GM18867 (cell line): Measurements from ENCODE around the gene ITGAL.
"Not testable (repeated sequence)": the region's sequence is repeated elsewhere in the genome, so short reads cannot be mapped to it uniquely, and the experiment has no call there.

Experiments used
- ATAC-seq: cut with Tn5 transposase; IDR thresholded peaks from one replicate; pipeline ENCODE4 v1.9.1; 2021; ENCODE audit warnings: mild to moderate bottlenecking, moderate library complexity; ENCODE audit not compliant: unreplicated experiment

ITGAL gene

DNA sequence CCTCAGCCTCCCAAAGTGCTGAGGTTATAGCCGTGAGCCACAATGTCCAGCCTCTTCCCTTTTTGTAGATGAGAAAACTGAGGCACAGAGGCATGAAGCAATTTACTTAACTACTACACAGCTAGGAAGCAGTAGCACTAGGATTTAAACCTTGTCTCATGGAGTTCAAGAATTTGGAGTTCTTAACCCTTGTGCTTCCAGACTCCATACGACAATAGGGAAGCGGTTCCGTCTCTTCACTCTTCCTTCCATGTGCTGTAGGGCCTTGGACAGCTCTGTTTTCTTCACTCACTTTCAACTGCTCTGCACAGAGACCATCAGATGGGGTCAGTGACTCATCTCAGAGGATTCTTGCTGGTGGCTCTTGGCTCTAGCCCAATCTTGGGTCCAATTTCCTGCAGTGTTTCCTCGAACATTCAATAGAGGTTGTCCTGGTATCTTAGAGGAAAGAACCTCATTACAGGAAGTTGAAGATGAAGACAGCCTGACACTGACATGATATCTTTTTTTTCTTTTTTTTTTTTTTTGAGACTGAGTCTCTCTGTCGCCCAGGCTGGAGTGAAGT is 19.3 kb downstream of the ITGAL start:
- ATAC-seq, result no peak

GRCh38 chr16:30493941-30494488 is 21.5 kb downstream of the ITGAL start:
- no peak for ATAC-seq

DNA sequence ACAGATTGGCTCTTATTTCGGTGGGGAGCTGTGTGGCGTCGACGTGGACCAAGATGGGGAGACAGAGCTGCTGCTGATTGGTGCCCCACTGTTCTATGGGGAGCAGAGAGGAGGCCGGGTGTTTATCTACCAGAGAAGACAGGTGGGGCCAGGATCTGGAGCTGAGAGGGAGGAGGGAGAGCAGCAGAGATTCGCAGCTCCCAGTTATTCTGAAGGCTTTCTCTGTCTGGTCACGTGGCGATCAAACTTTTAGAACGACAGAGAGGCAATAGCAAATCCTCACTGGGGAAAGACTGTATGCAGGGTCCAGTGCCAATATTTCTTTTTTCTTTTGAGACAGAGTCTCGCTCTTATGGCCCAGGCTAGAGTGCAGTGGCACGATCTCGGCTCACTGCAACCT is 22.2 kb downstream of the ITGAL start:
- ATAC-seq, result no peak

- no peak for ATAC-seq
Measured at GRCh38 chr16:30499284-30499683, 26.7 kb downstream of the ITGAL start.

DNA sequence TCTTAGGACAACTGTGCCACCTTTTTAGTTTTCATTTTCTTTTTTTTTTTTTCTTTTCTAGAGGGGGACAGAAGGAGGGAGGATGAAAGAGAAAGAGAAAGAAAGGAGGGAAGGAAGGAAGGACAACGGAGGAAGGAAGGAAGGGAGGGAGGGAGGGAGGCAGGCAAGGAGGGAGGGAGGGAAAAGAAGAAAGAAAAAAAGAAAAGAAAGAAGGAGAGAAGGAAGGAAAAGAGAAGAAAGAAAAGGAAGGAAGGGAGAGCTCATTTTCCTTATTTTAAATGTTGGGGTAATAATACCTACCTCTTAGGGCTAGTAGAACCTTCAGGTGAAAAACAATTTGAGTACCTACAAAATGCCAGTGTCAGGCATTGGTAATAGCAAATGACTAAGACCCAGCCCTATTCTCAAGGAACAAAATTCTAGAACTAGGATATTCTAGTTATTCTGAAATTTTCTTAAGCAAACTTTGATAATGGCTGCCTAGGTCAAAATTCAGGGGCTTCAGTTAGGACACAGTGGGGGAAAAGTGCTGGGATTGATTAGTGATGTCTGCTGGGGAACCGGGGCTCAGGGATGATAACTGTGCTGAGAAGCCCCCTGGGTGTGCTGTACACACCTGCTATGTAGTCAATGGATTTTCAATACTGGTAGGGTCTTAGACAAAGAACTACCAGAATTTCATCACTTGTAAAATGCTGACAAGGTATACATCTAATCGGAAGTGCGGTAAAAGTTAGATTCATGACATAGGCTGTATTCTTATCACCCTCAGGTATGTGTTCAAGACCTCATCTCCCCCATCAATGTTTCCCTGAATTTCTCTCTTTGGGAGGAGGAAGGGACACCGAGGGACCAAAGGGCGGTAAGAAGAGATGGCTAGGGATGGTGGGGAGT is 31.1 kb downstream of the ITGAL start:
- ATAC-seq, result no peak

DNA sequence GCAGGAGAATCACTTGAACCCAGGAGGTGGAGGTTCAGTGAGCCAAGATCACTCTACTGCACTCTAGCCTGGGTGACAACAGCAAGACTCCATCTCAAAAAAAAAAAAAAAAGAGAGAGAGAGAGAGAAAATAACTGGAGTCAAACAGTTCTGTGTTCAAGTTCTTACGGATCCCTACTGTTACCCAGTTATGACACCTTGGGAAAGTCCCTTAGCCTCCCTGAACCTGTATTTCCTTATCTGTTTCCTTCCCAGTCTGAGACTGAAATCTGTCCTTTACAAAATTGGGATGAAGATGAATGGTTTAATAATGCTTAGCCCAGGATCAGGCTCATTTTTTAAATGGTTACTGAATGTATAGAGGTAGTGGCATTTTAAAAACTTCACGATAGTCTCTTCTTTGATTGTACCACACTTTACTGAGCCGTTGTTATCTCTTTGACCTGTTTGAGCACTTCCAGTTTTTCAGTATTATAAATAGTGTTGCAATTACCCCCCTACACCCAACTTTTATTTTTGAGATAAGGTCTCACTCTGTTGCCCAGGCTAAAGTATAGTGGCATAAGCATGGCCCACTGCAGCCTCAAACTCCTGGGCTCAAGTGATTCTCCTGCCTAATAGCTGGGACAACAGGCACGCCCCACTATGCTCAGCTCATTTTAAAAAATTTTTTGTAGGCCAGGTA is 36.7 kb downstream of the ITGAL start:
- ATAC-seq, result no peak

DNA sequence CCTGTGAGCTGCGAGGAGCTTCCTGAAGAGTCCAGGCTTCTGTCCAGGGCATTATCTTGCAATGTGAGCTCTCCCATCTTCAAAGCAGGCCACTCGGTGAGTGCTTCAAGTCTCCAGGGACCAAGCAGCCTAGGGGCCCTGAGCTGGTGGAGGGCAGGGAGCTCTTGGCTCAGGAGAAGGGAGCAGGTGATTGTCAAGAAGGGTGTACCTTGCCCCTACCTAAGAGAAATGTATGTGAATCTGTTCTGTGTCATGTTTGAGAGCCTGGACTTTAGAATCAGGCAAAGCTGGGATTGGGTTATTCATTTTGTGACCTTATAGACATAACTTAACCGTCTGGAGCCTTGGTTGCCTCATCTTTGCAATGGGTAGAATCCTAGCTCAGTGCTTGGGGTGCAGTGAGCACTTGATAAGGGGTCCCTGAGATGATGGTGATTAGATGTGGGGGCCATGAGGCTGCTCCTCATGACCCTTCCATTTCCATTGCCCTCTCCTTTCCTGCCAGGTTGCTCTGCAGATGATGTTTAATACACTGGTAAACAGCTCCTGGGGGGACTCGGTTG is 37.9 kb downstream of the ITGAL start:
- no peak for ATAC-seq

DNA sequence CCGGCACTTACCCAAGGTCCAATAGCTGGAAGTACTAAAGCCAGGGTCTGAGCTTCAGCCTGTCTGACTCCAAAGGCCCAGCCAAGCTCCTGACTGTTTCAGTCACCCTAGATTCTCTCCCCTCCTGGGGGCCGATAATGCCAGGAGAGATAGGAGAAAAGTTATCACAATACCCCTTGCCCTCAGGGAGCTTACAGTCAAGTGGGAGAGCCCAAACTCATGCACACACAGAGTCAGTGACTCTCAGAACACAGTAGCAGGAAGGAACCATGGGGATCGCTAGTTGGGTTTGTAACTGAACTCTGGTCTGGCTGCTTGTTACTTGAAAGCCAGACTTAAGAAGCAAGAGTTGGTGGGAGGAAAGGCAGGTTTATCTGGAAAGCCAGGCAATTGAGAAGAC is 39.0 kb downstream of the ITGAL start:
- ATAC-seq, result no peak

GRCh38 chr16:30515275-30515674 is 42.7 kb downstream of the ITGAL start:
- ATAC-seq, result no peak

DNA sequence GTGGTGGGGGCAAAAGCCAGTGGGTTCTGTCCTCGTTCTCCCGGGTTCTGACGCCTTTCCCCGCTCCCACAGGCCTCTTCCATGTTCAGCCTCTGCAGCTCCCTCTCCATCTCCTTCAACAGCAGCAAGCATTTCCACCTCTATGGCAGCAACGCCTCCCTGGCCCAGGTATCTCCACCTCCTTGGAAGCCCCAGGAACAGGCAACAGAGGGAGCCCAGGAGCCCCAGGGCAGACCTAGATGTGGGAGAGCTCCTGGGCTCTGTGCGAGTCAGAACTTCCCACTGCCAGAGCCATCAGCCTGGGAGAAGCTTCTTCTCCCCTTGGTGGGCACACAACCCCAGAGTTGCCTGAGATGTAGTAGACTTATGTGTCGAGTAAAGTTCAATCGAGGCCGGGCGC is 46.0 kb downstream of the ITGAL start:
- ATAC-seq, result no peak

GRCh38 chr16:30519120-30520049 is 46.8 kb downstream of the ITGAL start:
- ATAC-seq, result no peak

DNA sequence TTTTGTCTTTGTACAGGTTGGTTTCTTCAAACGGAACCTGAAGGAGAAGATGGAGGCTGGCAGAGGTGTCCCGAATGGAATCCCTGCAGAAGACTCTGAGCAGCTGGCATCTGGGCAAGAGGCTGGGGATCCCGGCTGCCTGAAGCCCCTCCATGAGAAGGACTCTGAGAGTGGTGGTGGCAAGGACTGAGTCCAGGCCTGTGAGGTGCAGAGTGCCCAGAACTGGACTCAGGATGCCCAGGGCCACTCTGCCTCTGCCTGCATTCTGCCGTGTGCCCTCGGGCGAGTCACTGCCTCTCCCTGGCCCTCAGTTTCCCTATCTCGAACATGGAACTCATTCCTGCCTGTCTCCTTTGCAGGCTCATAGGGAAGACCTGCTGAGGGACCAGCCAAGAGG is 48.9 kb downstream of the ITGAL start:
- no peak for ATAC-seq

GRCh38 chr16:30521873-30522641 is 49.5 kb downstream of the ITGAL start:
- no peak for ATAC-seq

DNA sequence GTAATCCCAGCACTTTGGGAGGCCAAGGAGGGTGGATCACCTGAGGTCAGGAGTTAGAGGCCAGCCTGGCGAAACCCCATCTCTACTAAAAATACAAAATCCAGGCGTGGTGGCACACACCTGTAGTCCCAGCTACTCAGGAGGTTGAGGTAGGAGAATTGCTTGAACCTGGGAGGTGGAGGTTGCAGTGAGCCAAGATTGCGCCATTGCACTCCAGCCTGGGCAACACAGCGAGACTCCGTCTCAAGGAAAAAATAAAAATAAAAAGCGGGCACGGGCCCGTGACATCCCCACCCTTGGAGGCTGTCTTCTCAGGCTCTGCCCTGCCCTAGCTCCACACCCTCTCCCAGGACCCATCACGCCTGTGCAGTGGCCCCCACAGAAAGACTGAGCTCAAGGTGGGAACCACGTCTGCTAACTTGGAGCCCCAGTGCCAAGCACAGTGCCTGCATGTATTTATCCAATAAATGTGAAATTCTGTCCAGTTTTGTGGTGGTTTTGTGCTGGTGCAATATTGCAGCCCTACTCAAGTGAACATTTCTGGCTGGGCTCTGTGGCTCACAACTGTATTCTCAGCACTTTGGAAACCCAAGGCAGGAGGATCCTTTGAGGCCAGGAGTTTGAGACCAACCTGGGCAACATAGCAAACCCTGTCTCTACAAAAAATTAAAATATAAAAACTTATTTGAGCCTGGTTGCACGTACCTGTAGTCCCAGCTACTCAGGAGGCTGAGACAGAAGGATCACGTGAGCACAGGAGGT is 50.3 kb downstream of the ITGAL start:
- not testable (repeated sequence) for ATAC-seq

DNA sequence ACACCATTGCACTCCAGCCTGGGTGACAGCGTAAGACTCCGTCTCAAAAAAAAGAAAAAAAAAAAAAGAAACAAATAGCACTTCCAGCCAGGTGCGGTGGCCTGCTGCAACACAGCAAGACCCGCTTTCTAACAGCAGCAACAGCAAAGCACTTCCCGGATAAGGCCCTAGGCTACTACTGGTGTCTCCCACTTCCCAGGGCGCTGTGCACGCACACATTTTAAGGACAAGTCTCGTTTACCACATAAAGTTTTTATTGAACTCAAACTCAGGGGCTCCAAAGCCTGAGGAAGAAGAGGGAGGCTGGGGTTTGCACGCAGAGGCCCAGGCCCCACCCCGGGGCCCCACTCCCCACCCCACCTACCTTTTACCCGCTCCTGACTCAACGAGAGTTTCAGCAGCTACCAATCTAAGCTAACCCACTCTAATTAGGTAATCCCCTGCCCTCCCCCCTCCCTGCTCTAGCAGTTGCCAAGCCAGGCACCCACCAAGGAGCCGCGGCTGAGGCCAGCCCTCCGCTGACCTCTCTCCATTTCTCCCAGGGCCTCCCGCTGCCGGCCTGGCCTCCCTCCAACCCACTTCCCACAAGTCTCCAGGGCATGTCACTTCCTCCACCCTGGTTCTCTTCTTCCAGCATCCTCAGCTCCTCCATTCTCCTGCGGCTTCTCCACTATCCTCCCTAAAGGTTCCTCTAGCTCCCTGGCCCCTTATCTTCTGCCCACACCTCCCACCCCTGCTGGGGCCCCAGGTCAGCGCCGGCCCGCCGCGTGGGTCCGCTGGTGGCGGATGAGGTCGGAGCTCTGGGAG is 51.4 kb downstream of the ITGAL start:
- ATAC-seq, result no peak

DNA sequence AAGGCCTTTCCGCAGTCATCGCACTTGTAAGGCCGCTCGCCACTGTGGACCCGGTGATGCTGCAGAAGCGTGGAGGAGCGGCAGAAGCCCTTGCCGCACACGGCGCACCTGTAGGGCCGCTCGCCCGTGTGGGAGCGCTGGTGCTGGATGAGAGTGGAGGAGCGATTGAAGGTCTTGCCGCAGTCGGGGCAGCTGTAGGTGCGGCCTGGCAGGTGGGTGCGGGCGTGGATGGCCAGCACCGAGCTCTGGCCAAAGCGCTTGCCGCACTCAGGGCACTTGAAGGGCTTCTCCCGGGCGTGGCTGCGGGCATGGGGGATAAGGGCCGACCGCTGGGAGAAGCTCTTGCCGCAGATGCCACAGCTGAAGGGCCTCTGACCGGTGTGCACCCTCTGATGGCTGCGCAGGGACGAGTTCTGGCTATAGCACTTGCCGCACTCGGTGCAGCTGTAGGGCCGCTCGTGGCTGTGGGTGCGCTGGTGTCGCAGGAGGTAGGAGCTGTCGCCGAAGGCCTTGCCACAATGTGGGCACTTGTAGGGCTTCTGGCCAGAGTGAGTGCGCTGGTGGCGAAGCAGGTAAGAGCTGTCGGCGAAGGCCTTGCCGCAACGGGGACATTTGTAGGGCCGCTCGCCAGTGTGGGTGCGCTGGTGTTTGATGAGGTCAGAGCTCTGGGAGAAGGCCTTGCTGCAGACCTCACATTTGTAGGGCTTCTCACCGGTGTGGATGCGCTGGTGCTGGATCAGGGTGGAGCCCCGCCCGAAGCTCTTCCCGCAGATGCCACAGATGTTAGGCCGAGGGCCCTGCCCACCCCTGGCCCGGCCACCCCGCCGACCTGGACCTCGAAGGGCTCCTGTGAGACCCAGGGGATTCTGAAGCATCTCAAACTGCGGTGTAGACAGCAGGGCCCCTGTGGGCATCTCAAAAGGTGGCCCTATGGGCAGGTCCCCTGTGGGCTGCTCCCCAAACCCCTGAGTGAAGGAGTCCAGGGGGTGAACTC is 52.3 kb downstream of the ITGAL start:
- ATAC-seq, result no peak

- ATAC-seq, result no peak
Measured at GRCh38 chr16:30525844-30526136, 53.2 kb downstream of the ITGAL start.
